HCT116 (cell line): ENCODE measurements around the gene PTPRCAP. TPM values are rescaled to one million over a fixed set of nuclear protein-coding genes. Genes with fewer than 3 reads are reported as not detected.
"Not testable (repeated sequence)": the region's sequence is repeated elsewhere in the genome, so short reads cannot be mapped to it uniquely, and the experiment has no call there.

Source experiments
- ATAC-seq: fragments of 200-7000 bp; cut with Tn5 transposase; 2 replicates; pipeline ENCODE4 v1.9.1; 2020; ENCODE audit warnings: mild to moderate bottlenecking, moderate library complexity
- BruUV-seq: library from RNA; stranded (reverse); fragments of 400-500 nt; replicated peaks from 2 replicates; lab custom pipeline; 2021; lab: Mats Ljungman, UMichigan
- CTCF ChIA-PET: fragments of 300-600 bp; sonication (Branson Sonifier 250); formaldehyde crosslinking; loops from one replicate; lab custom pipeline; 2021; ENCODE audit warnings: antibody characterized with exemption; lab: Charles Lee
- POLR2A ChIA-PET: fragments of 300-600, 350-600 bp; sonication (Branson Sonifier 250); formaldehyde crosslinking; loops from one replicate; lab custom pipeline; 2021; ENCODE audit warnings: antibody characterized with exemption; lab: Charles Lee
- RAD21 ChIA-PET, 2 experiments: fragments of 300-600 bp; sonication (Branson Sonifier 250); formaldehyde crosslinking; loops; one replicate each; lab custom pipeline; 2023; ENCODE audit warnings: low total read pairs in 2 of 2; ENCODE audit not compliant: uncharacterized antibody in 2 of 2, unreplicated experiment in 2 of 2, low non-redundant PET in 1 of 2; lab: Charles Lee
- DNase-seq: peaks from one replicate; pipeline ENCODE4 v3.0.0-alpha.2; 2010; ENCODE audit warnings: low read depth, low spot score
- H2AFZ ChIP-seq: fragments of 200-600 bp; shearing (Covaris generic), sonication (generic); 2 replicates; pipeline ENCODE4 v1.6.1; 2017; ENCODE audit warnings: low read depth, mixed run types, mixed read lengths, antibody characterized with exemption, low read length; ENCODE audit not compliant: poor library complexity, severe bottlenecking
- H3K27ac ChIP-seq: 2 replicates; pipeline ENCODE4 v1.5.1; 2012; ENCODE audit warnings: low read depth, low read length
- H3K27me3 ChIP-seq: fragments of 200-600 bp; sonication (generic); 2 replicates; pipeline ENCODE4 v1.6.1; 2016; ENCODE audit warnings: mixed run types, low read length, mixed read lengths; ENCODE audit not compliant: insufficient read depth
- H3K36me3 ChIP-seq, 2 experiments: fragments of 200-500 bp in 1 of 2; fragments of 200-600 bp in 1 of 2; sonication (Bioruptor generic) in 1 of 2; sonication (generic) in 1 of 2; 2 replicates each; pipeline versions ENCODE4 v1.5.1 to v1.6.1; 2014 to 2016; ENCODE audit warnings: low read length in 2 of 2, inconsistent platforms in 1 of 2, mixed read lengths in 1 of 2, mixed run types in 1 of 2; ENCODE audit not compliant: insufficient read depth in 2 of 2, control insufficient read depth in 1 of 2
- H3K4me1 ChIP-seq, 2 experiments: fragments of 200-600 bp in 1 of 2; sonication (generic) in 1 of 2; 2 replicates each; pipeline versions ENCODE4 v1.5.1 to v1.6.1; 2012 to 2017; ENCODE audit warnings: low read length in 2 of 2, inconsistent platforms in 1 of 2, mild to moderate bottlenecking in 1 of 2, mixed read lengths in 1 of 2, mixed run types in 1 of 2, moderate library complexity in 1 of 2; ENCODE audit not compliant: insufficient read depth in 2 of 2, control insufficient read depth in 1 of 2
- H3K4me2 ChIP-seq: fragments of 200-600 bp; sonication (generic); 2 replicates; pipeline ENCODE4 v1.6.1; 2017; ENCODE audit warnings: mixed run types, low read length, mixed read lengths
- H3K4me3 ChIP-seq, 2 experiments: fragments of 200-600 bp in 1 of 2; sonication (generic) in 1 of 2; replicated peaks in 1 of 2; 2 replicates each; pipeline ENCODE4 v1.5.1; 2011 to 2016; ENCODE audit warnings: low read length in 2 of 2, control low read depth in 1 of 2, low read depth in 1 of 2, mild to moderate bottlenecking in 1 of 2, mixed read lengths in 1 of 2, mixed run types in 1 of 2
- H3K79me2 ChIP-seq: fragments of 200-600 bp; sonication (generic); 2 replicates; pipeline ENCODE4 v1.6.1; 2017; ENCODE audit warnings: mild to moderate bottlenecking, mixed run types, low read length, moderate library complexity, mixed read lengths; ENCODE audit not compliant: insufficient read depth
- H3K9ac ChIP-seq: fragments of 200-600 bp; sonication (generic); 2 replicates; pipeline ENCODE4 v1.6.1; 2016; ENCODE audit warnings: low read length, mixed read lengths
- H3K9me2 ChIP-seq: fragments of 200-600 bp; sonication (generic), shearing (Covaris generic); 2 replicates; pipeline ENCODE4 v1.6.1; 2017; ENCODE audit warnings: mixed run types, mild to moderate bottlenecking, moderate library complexity; ENCODE audit not compliant: insufficient read depth
- H3K9me3 ChIP-seq, 2 experiments: fragments of 200-500 bp in 1 of 2; fragments of 200-600 bp in 1 of 2; sonication (Bioruptor generic) in 1 of 2; sonication (generic) in 1 of 2; 2 replicates each; pipeline ENCODE4 v1.6.1; 2014 to 2017; ENCODE audit warnings: low read length in 2 of 2, mixed read lengths in 2 of 2, inconsistent platforms in 1 of 2, low read depth in 1 of 2, mild to moderate bottlenecking in 1 of 2, mixed run types in 1 of 2, moderate library complexity in 1 of 2; ENCODE audit not compliant: control insufficient read depth in 1 of 2, insufficient read depth in 1 of 2
- H4K20me1 ChIP-seq: fragments of 200-600 bp; sonication (generic), shearing (Covaris generic); 2 replicates; pipeline ENCODE4 v1.6.1; 2017; ENCODE audit warnings: mixed run types, mild to moderate bottlenecking, moderate library complexity; ENCODE audit not compliant: insufficient read depth
- CEBPB ChIP-seq: IDR thresholded peaks from 2 replicates; pipeline ENCODE4 v1.6.1; 2012; ENCODE audit warnings: low read depth
- EZH2 ChIP-seq: fragments of 200-600 bp; sonication (generic); IDR thresholded peaks from 2 replicates; pipeline ENCODE4 v1.6.1; 2017; ENCODE audit warnings: antibody characterized with exemption, mixed run types
- JUND ChIP-seq: IDR thresholded peaks from 2 replicates; pipeline ENCODE4 v1.6.1; 2012
- POLR2A ChIP-seq: IDR thresholded peaks from 2 replicates; pipeline ENCODE4 v1.7.0; 2011; ENCODE audit warnings: borderline replicate concordance; ENCODE audit not compliant: insufficient read depth, insufficient read length; ENCODE audit errors: extremely low read depth
- REST ChIP-seq: IDR thresholded peaks from 2 replicates; pipeline ENCODE4 v1.6.1; 2012; ENCODE audit warnings: low read depth
- SIN3A ChIP-seq: IDR thresholded peaks from 2 replicates; pipeline ENCODE4 v1.6.1; 2012; ENCODE audit warnings: low read depth
- SRF ChIP-seq: IDR thresholded peaks from 2 replicates; pipeline ENCODE4 v1.6.1; 2012; ENCODE audit warnings: low read depth
- ZFX ChIP-seq: fragments of 450-650 bp; IDR thresholded peaks from 2 replicates; pipeline ENCODE4 v1.6.1; 2017
- ZNF274 ChIP-seq: fragments of 200-500 bp; sonication (Bioruptor generic); IDR thresholded peaks from 2 replicates; pipeline ENCODE4 v1.6.1; 2014; ENCODE audit warnings: mild to moderate bottlenecking, low read depth, low read length, inconsistent platforms
- intact Hi-C: fragments of 100-400 bp; cut with micrococcal nuclease; formaldehyde crosslinking; loops from 2 replicates; pipeline ENCODE4 v1.10.0; 2022
- total RNA-seq: library from RNA; stranded (reverse); gene quantifications from one replicate; pipeline ENCODE4 v1.2.1, GENCODE V29; 2021; ENCODE audit not compliant: unreplicated experiment

Gene PTPRCAP
- total RNA-seq, 1 experiment from 2014 or later = 1.4 TPM

GRCh38 chr11:67482275-67482826, 44.9 kb upstream of the PTPRCAP start:
- H3K4me3 ChIP-seq = peak overlapping the region; percentile 51 to 61
- no peaks in the 10 kb centered on the region for H4K20me1 ChIP-seq
- peaks cover 7% of the 10 kb centered on the region; the same call in 1 of the 2 replicates for H3K79me2 ChIP-seq
- H3K36me3 ChIP-seq = no peaks in the 10 kb centered on the region
- no peaks in the 10 kb centered on the region for H3K9me2 ChIP-seq
- H3K27me3 ChIP-seq = no peaks in the 10 kb centered on the region
- H2AFZ ChIP-seq = peak overlapping the region; percentile 95
- ChIA-PET RAD21 (interaction anchor here in 1 of 2 experiments (1.1 kb wide), 1 partner anchor 81 kb away, joined by 4 read pairs; the partner anchor contains the start of gene PPP1CA), POLR2A (interaction anchor here (0.7 to 1.0 kb wide), 2 partner anchors 13 to 81 kb away, joined by 3 to 9 read pairs; partner anchors contain the start of genes PPP1CA and TMEM134), CTCF (interaction anchor here (1.0 kb wide), 1 partner anchor 81 kb away, joined by 4 read pairs; the partner anchor contains the start of gene PPP1CA)
- H3K4me2 ChIP-seq = peak overlapping the region; percentile 83
- peak; percentile 8 for ATAC-seq
- intact Hi-C loops = no loop called here
- DNase-seq = no peak
- peak overlapping the region; percentile 46; the same call in 1 of the 2 replicates for H3K27ac ChIP-seq
- no peaks in the 10 kb centered on the region for H3K9me3 ChIP-seq
- H3K9ac ChIP-seq = peak overlapping the region; percentile 56
- TF ChIP-seq ZFX = no peak
- no peak for TF ChIP-seq REST
- TF ChIP-seq SIN3A = no peak
- no peak for TF ChIP-seq SRF
- no peak for TF ChIP-seq POLR2A
- TF ChIP-seq ZNF274 = no peak
- no peak for TF ChIP-seq EZH2
- TF ChIP-seq CEBPB = no peak
- no peak for TF ChIP-seq JUND
- peaks cover 7 to 28% of the 10 kb centered on the region in 2 experiments; a peak in 3 of 4 replicates for H3K4me1 ChIP-seq
- TSS peak; percentile 84 for BruUV-seq

GRCh38 chr11:67477344-67478050, 40.0 kb upstream of the PTPRCAP start:
- H4K20me1 ChIP-seq, H3K9me3 ChIP-seq, H3K4me3 ChIP-seq, H3K4me2 ChIP-seq, H3K27ac ChIP-seq, intact Hi-C loops, RAD21 ChIA-PET, H3K79me2 ChIP-seq, H3K4me1 ChIP-seq, H2AFZ ChIP-seq, BruUV-seq, H3K36me3 ChIP-seq, H3K27me3 ChIP-seq, DNase-seq, H3K9me2 ChIP-seq, POLR2A ChIA-PET, H3K9ac ChIP-seq, ATAC-seq: not testable (repeated sequence)
- CTCF ChIA-PET = interaction anchor here (0.7 kb wide), 1 partner anchor 96 kb away, joined by 3 read pairs; no protein-coding TSS in a partner anchor

- not testable (repeated sequence) for BruUV-seq, ATAC-seq
- CTCF ChIA-PET = interaction anchor here (0.7 kb wide), 1 partner anchor 95 kb away, joined by 3 read pairs; no protein-coding TSS in a partner anchor
Measured at GRCh38 chr11:67476692-67477091, 39.2 kb upstream of the PTPRCAP start.

More at GRCh38 chr11:67476692-67477091, 39.2 kb upstream of the PTPRCAP start:
- H2AFZ ChIP-seq, H3K27ac ChIP-seq, H3K9me2 ChIP-seq, intact Hi-C loops, H3K9me3 ChIP-seq, H3K4me3 ChIP-seq, H4K20me1 ChIP-seq, H3K4me1 ChIP-seq, RAD21 ChIA-PET, H3K36me3 ChIP-seq, H3K9ac ChIP-seq, POLR2A ChIA-PET, H3K27me3 ChIP-seq, H3K79me2 ChIP-seq, H3K4me2 ChIP-seq, DNase-seq: not testable (repeated sequence)
